DND-41 (cell line): Measurements from ENCODE around the gene WNT9B.

Experiments
- ATAC-seq: fragments of 200-7000 bp; cut with Tn5 transposase; 3 replicates; pipeline ENCODE4 v1.9.1; 2021; ENCODE audit warnings: low read depth; ENCODE audit not compliant: insufficient read depth
- DNase-seq: peaks from one replicate; pipeline ENCODE4 v3.0.0-alpha.2; 2020
- H2AFZ ChIP-seq: 2 replicates; pipeline ENCODE4 v1.6.0; 2012; ENCODE audit warnings: low read depth, low read length
- H3K27ac ChIP-seq: 2 replicates; pipeline ENCODE4 v1.5.1; 2012; ENCODE audit warnings: low read length, inconsistent platforms
- H3K27me3 ChIP-seq: fragments of 200-600 bp; sonication (generic); 2 replicates; pipeline ENCODE4 v1.6.0; 2012; ENCODE audit warnings: low read length, mild to moderate bottlenecking, inconsistent platforms; ENCODE audit not compliant: insufficient read depth, poor library complexity
- H3K36me3 ChIP-seq: 2 replicates; pipeline ENCODE4 v1.5.1; 2012; ENCODE audit warnings: low read length, inconsistent platforms; ENCODE audit not compliant: insufficient read depth
- H3K4me1 ChIP-seq: 2 replicates; pipeline ENCODE4 v1.5.1; 2012; ENCODE audit warnings: mild to moderate bottlenecking, low read length; ENCODE audit not compliant: insufficient read depth
- H3K4me2 ChIP-seq: 2 replicates; pipeline ENCODE4 v1.6.0; 2012; ENCODE audit warnings: mild to moderate bottlenecking, moderate library complexity, low read length, inconsistent platforms; ENCODE audit not compliant: insufficient read depth
- H3K4me3 ChIP-seq, 2 experiments: fragments of 200-600 bp in 1 of 2; shearing (Covaris generic) in 1 of 2; 2 replicates each; pipeline ENCODE4 v1.5.1; 2012 to 2016; ENCODE audit warnings: inconsistent platforms in 2 of 2, low read length in 2 of 2, mild to moderate bottlenecking in 2 of 2, low read depth in 1 of 2, moderate library complexity in 1 of 2
- H3K79me2 ChIP-seq: 2 replicates; pipeline ENCODE4 v1.6.0; 2012; ENCODE audit warnings: low read length, inconsistent platforms; ENCODE audit not compliant: insufficient read depth
- H3K9ac ChIP-seq: 2 replicates; pipeline ENCODE4 v1.6.0; 2012; ENCODE audit warnings: low read depth, mild to moderate bottlenecking, inconsistent platforms, low read length, moderate library complexity
- H3K9me3 ChIP-seq: 2 replicates; pipeline ENCODE4 v1.5.1; 2012; ENCODE audit warnings: low read length, moderate library complexity, mild to moderate bottlenecking, inconsistent platforms; ENCODE audit not compliant: insufficient read depth, severe bottlenecking
- H4K20me1 ChIP-seq: 2 replicates; pipeline ENCODE4 v1.6.0; 2012; ENCODE audit warnings: low read length; ENCODE audit not compliant: insufficient read depth
- EZH2 ChIP-seq: IDR thresholded peaks from 3 replicates; pipeline ENCODE4 v1.6.1; 2012; ENCODE audit warnings: borderline replicate concordance, low read depth, mild to moderate bottlenecking, moderate library complexity, low read length, inconsistent platforms; ENCODE audit not compliant: severe bottlenecking
- TF ChIP-seq, protein P1 (sequence below): IDR thresholded peaks from 2 replicates; pipeline ENCODE4 v1.5.1; 2012; ENCODE audit warnings: borderline replicate concordance, low read length, moderate library complexity, mild to moderate bottlenecking; ENCODE audit not compliant: poor library complexity, severe bottlenecking; ENCODE audit errors: extremely low read depth

The WNT9B gene

DNA sequence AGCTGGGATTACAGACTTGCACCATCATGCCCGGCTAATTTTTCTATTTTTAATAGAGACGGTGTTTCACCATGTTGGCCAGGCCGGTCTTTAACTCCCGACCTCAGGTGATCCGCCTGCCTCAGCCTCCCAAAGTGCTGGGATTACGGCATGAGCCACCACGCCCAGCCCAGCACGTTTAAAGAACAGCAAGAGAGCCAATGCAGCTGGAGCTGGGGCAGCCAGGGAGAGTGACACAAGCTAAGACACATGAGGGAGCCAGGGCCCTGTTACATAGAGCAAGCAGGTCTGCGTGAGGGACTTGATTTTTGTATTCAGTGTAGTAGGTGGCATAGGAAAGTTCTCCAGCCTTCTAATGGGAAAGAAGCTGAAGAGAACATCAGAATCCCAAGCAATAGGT, 49.9 kb downstream of the WNT9B start:
- no peak for TF ChIP-seq EZH2
- TF ChIP-seq, protein P1, sequence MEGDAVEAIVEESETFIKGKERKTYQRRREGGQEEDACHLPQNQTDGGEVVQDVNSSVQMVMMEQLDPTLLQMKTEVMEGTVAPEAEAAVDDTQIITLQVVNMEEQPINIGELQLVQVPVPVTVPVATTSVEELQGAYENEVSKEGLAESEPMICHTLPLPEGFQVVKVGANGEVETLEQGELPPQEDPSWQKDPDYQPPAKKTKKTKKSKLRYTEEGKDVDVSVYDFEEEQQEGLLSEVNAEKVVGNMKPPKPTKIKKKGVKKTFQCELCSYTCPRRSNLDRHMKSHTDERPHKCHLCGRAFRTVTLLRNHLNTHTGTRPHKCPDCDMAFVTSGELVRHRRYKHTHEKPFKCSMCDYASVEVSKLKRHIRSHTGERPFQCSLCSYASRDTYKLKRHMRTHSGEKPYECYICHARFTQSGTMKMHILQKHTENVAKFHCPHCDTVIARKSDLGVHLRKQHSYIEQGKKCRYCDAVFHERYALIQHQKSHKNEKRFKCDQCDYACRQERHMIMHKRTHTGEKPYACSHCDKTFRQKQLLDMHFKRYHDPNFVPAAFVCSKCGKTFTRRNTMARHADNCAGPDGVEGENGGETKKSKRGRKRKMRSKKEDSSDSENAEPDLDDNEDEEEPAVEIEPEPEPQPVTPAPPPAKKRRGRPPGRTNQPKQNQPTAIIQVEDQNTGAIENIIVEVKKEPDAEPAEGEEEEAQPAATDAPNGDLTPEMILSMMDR = no peak

DNA sequence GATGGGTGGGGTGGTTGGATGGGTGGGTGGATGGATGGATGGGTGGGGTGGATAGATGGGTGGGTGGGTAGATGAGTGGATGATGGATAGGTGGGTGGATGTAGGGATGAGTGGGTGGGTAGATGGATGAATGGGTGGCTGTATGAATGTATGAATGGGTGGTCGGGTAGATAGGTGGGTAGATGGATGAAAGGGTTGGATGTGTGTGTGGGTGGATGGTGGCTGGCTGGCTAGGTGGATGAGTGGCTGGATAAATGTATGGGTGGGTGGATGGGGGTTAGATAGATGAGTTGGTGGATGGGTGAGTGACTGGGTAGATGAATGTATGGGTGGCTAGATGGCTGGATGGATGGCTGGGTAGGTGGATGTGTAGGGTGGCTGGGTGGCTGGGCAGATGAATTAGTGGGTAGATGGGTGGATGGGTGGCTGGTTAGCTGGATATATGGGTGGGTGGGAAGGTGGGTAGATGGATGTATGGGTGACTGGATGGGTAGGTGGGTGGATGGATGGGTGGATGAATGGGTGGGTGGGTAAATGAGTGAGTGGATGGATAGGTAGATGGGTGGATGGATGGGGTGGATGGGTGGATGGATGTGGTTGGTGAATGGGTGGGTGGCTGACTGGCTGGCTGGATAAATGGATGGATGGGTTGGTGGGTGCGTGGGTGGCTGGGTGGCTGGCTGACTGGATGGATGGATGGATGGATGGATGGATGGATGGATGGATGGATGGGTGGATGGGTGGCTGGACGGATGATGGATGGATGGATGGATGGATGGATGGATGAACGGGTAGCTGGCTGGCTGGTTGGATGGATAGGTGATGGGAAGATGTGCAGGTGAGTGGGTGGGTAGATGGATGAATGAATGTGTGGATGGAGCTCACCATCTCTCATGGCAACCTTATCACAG, 52.6 kb downstream of the WNT9B start:
- Histone ChIP-seq H3K4me2 (no peak overlapping the region), H3K4me1 (no peaks in the 10 kb centered on the region)
- no peak for TF ChIP-seq EZH2
- TF ChIP-seq, protein P1 = no peak

More for the DNA sequence above, 49.9 kb downstream of the WNT9B start:
- DNase-seq (no peak), ATAC-seq (no peak)
- Histone ChIP-seq H4K20me1 (no peaks in the 10 kb centered on the region), H3K4me3 (no peak overlapping the region), H3K79me2 (no peaks in the 10 kb centered on the region), H2AFZ (no peak overlapping the region), H3K27ac (no peak overlapping the region), H3K4me2 (no peak overlapping the region), H3K27me3 (no peaks in the 10 kb centered on the region), H3K9me3 (no peaks in the 10 kb centered on the region), H3K9ac (no peak overlapping the region), H3K36me3 (no peaks in the 10 kb centered on the region), H3K4me1 (no peaks in the 10 kb centered on the region)

DNA sequence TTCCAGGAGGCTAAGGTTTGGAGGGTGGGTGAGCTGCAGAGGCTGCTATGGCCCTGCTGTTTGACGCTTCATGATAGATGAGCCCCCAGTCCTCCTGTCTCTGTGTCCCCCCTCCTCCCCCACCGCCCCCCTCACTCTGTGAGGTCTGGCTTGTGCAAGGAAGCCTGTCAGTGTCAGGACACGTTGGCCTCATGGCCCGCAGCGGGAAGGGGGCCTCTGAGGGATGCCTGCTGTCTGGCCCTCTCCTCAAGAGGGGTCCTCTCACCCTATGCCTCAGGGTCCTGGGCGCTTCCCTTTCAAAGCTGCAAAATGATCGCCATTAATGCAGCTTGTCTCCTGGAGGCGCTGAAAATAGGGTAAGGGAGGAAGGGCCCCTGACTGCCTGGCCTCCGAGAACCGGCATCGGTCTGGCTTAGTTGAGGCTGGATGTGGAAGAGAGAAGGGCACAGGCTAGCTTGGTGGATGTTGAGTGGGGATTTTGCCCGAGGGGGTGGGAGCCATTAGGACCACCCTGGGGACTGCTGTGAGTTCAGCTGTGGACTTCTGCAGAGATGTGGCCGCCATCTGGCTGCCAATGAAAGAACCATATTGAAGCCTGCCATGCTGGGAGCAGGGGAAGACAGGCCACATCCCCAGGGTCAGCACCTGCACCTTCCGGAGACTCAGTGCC, 56.8 kb downstream of the WNT9B start:
- H3K9ac ChIP-seq = no peak overlapping the region
- no peak overlapping the region for H3K27ac ChIP-seq
- ATAC-seq (no peak), DNase-seq (no peak)
- H3K4me2 ChIP-seq = no peak overlapping the region
- H3K27me3 ChIP-seq = peaks cover 12% of the 10 kb centered on the region
- H3K79me2 ChIP-seq = no peaks in the 10 kb centered on the region
- H3K4me1 ChIP-seq = no peaks in the 10 kb centered on the region
- H3K9me3 ChIP-seq = no peaks in the 10 kb centered on the region
- H3K36me3 ChIP-seq = no peaks in the 10 kb centered on the region
- H4K20me1 ChIP-seq = no peaks in the 10 kb centered on the region; the same call in 1 of the 2 replicates
- H3K4me3 ChIP-seq = no peak overlapping the region
- no peak overlapping the region for H2AFZ ChIP-seq
- TF ChIP-seq, protein P1 = no peak
- TF ChIP-seq EZH2 = no peak

More for the DNA sequence above, 52.6 kb downstream of the WNT9B start:
- ATAC-seq (no peak), DNase-seq (no peak)
- H3K27me3 ChIP-seq = no peaks in the 10 kb centered on the region
- no peak overlapping the region for H3K9ac ChIP-seq
- H3K27ac ChIP-seq = no peak overlapping the region
- no peaks in the 10 kb centered on the region for H3K9me3 ChIP-seq
- no peak overlapping the region for H2AFZ ChIP-seq
- no peaks in the 10 kb centered on the region for H4K20me1 ChIP-seq
- no peaks in the 10 kb centered on the region for H3K36me3 ChIP-seq
- no peak overlapping the region for H3K4me3 ChIP-seq
- H3K79me2 ChIP-seq = no peaks in the 10 kb centered on the region
